OCI-LY1 (cell line): ENCODE measurements around the gene ZNF677.

Source experiments
- CTCF ChIP-seq: fragments of 200-600 bp; sonication (generic), shearing (Covaris generic); IDR thresholded peaks from 2 replicates; pipeline ENCODE4 v1.5.1; 2017; ENCODE audit warnings: mild to moderate bottlenecking, antibody characterized with exemption, low read length, moderate library complexity, mixed read lengths
- EZH2 ChIP-seq: fragments of 200-600 bp; sonication (generic), shearing (Covaris generic); IDR thresholded peaks from 2 replicates; pipeline ENCODE4 v1.8.0; 2017; ENCODE audit warnings: borderline replicate concordance, mixed run types, mild to moderate bottlenecking, antibody characterized with exemption, low read length, moderate library complexity, mixed read lengths

GRCh38 chr19:53285087-53285486, 30.4 kb upstream of the ZNF677 start:
- TF ChIP-seq CTCF = no peak
- TF ChIP-seq EZH2 = no peak
